OCI-LY1 (cell line): ENCODE measurements around the gene SERP2.

Source experiments
- H2AFZ ChIP-seq: fragments of 200-600 bp; sonication (generic), shearing (Covaris generic); 2 replicates; pipeline ENCODE4 v1.6.0; 2014; ENCODE audit warnings: antibody characterized with exemption, mild to moderate bottlenecking, low read length
- H3F3A ChIP-seq: fragments of 200-600 bp; sonication (generic), shearing (Covaris generic); 2 replicates; pipeline ENCODE4 v1.6.0; 2014; ENCODE audit warnings: mild to moderate bottlenecking, antibody characterized with exemption, low read length, moderate library complexity; ENCODE audit not compliant: insufficient read depth
- H3K27ac ChIP-seq: fragments of 200-600 bp; sonication (generic); 2 replicates; pipeline ENCODE4 v1.5.1; 2014; ENCODE audit warnings: low read length, mixed run types, mild to moderate bottlenecking, low read depth; ENCODE audit not compliant: poor library complexity, severe bottlenecking
- H3K27me3 ChIP-seq: fragments of 200-600 bp; sonication (generic); 2 replicates; pipeline ENCODE4 v1.6.0; 2014; ENCODE audit warnings: antibody characterized with exemption, mild to moderate bottlenecking, low read length, moderate library complexity; ENCODE audit not compliant: insufficient read depth
- H3K36me3 ChIP-seq: fragments of 200-600 bp; sonication (generic); 2 replicates; pipeline ENCODE4 v1.6.1; 2014; ENCODE audit warnings: mild to moderate bottlenecking, antibody characterized with exemption, low read length, moderate library complexity, mixed read lengths; ENCODE audit not compliant: insufficient read depth
- H3K4me1 ChIP-seq: fragments of 200-600 bp; sonication (generic); 2 replicates; pipeline ENCODE4 v1.5.1; 2014; ENCODE audit warnings: mild to moderate bottlenecking, low read length, moderate library complexity; ENCODE audit not compliant: insufficient read depth, severe bottlenecking
- H3K4me2 ChIP-seq: fragments of 200-600 bp; sonication (generic), shearing (Covaris generic); 2 replicates; pipeline ENCODE4 v1.6.1; 2014; ENCODE audit warnings: low read length
- H3K4me3 ChIP-seq: fragments of 200-600 bp; sonication (generic); 2 replicates; pipeline ENCODE4 v1.5.1; 2014; ENCODE audit warnings: low read length, low read depth, mild to moderate bottlenecking, mixed read lengths; ENCODE audit not compliant: poor library complexity, severe bottlenecking
- H3K79me2 ChIP-seq: fragments of 200-600 bp; shearing (Covaris generic); 2 replicates; pipeline ENCODE4 v1.6.1; 2016; ENCODE audit warnings: mixed run types, low read length, mixed read lengths; ENCODE audit not compliant: insufficient read depth
- H3K9ac ChIP-seq: fragments of 200-600 bp; sonication (generic), shearing (Covaris generic); 2 replicates; pipeline ENCODE4 v1.6.1; 2014; ENCODE audit warnings: mild to moderate bottlenecking, low read length, mixed read lengths
- H3K9me2 ChIP-seq: fragments of 200-600 bp; sonication (generic), shearing (Covaris generic); 2 replicates; pipeline ENCODE4 v1.6.1; 2014; ENCODE audit warnings: low read depth, mild to moderate bottlenecking, low read length, mixed read lengths
- H3K9me3 ChIP-seq: fragments of 200-600 bp; shearing (Covaris generic); 2 replicates; pipeline ENCODE4 v1.6.1; 2014; ENCODE audit warnings: low read length, mixed read lengths
- H4K20me1 ChIP-seq: fragments of 200-600 bp; sonication (generic), shearing (Covaris generic); 2 replicates; pipeline ENCODE4 v1.6.0; 2016; ENCODE audit warnings: mild to moderate bottlenecking, low read length; ENCODE audit not compliant: insufficient read depth
- EZH2 ChIP-seq: fragments of 200-600 bp; sonication (generic), shearing (Covaris generic); IDR thresholded peaks from 2 replicates; pipeline ENCODE4 v1.8.0; 2017; ENCODE audit warnings: borderline replicate concordance, mixed run types, mild to moderate bottlenecking, antibody characterized with exemption, low read length, moderate library complexity, mixed read lengths
- TF ChIP-seq, protein P1 (sequence below): fragments of 200-600 bp; sonication (generic), shearing (Covaris generic); IDR thresholded peaks from 2 replicates; pipeline ENCODE4 v1.5.1; 2017; ENCODE audit warnings: mild to moderate bottlenecking, antibody characterized with exemption, low read length, moderate library complexity, mixed read lengths

SERP2 gene

DNA sequence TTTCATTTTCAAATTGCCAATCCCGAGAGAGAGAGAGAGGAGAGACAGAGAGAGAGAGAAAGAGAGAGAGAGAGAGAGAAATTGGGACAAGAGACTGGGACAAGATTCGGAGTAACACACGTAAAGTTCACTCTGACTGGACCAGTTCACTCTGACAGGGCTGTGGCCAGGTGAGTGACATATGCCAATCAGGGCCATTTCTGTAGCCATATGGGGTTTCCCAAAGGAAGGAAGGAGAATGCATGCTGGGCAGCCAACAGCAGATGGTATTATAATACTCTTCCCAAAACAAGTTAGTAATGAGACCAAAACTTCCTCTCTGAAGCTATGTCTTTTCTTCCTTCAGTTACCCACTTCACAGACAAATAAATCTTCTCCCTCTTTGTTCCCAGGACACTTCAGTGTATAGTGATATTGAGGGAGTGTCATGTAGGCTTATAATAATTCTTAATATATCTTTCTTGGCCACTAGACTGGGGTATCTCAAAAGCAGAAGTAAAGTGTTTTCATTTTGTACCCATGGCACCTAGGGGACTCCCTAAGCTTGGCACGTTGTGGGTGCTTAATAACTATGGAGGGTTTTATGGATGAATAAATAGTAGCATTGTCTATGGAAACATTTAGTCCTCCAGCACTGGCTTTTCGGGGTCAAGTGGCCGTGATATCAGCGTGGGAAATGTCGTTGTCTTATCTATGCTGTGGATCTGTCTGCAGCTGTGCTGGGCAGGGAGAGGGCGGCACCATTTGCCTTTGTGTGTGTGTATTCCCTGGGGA, 51.6 kb downstream of the SERP2 start:
- no peak overlapping the region for H3K4me3 ChIP-seq
- H2AFZ ChIP-seq, result no peak overlapping the region
- TF ChIP-seq EZH2, result no peak
- TF ChIP-seq, protein P1, sequence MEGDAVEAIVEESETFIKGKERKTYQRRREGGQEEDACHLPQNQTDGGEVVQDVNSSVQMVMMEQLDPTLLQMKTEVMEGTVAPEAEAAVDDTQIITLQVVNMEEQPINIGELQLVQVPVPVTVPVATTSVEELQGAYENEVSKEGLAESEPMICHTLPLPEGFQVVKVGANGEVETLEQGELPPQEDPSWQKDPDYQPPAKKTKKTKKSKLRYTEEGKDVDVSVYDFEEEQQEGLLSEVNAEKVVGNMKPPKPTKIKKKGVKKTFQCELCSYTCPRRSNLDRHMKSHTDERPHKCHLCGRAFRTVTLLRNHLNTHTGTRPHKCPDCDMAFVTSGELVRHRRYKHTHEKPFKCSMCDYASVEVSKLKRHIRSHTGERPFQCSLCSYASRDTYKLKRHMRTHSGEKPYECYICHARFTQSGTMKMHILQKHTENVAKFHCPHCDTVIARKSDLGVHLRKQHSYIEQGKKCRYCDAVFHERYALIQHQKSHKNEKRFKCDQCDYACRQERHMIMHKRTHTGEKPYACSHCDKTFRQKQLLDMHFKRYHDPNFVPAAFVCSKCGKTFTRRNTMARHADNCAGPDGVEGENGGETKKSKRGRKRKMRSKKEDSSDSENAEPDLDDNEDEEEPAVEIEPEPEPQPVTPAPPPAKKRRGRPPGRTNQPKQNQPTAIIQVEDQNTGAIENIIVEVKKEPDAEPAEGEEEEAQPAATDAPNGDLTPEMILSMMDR, result no peak
- no peaks in the 10 kb centered on the region; the same call in 1 of the 2 replicates for H3K9me3 ChIP-seq
- H3K27ac ChIP-seq, result no peak overlapping the region
- H3K9me2 ChIP-seq, result no peaks in the 10 kb centered on the region
- peaks cover 4% of the 10 kb centered on the region; the same call in 1 of the 2 replicates for H3K36me3 ChIP-seq
- no peaks in the 10 kb centered on the region; the same call in 1 of the 2 replicates for H3K27me3 ChIP-seq
- no peaks in the 10 kb centered on the region for H3K79me2 ChIP-seq
- H3F3A ChIP-seq, result no peaks in the 10 kb centered on the region
- H3K4me2 ChIP-seq, result no peak overlapping the region; the same call in 1 of the 2 replicates
- H3K9ac ChIP-seq, result no peak overlapping the region
- no peaks in the 10 kb centered on the region for H4K20me1 ChIP-seq
- H3K4me1 ChIP-seq, result peaks cover 9% of the 10 kb centered on the region

DNA sequence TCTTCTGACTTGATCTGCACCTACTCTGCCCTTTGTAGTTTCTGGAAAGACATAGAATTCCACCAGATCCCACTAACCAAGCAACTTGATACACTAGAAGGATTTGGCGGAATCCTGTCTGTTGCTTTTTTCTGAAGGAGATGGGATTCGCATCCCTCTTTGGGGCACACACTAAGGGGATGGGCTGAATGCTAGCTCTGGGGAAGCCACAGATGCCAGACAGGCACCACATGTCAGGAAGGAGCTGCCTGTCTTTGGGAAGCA, 52.1 kb downstream of the SERP2 start:
- no peaks in the 10 kb centered on the region; the same call in 1 of the 2 replicates for H3K27me3 ChIP-seq
- H4K20me1 ChIP-seq, result no peaks in the 10 kb centered on the region
- no peak overlapping the region for H3K4me2 ChIP-seq
- H3K9me2 ChIP-seq, result no peaks in the 10 kb centered on the region
- H3K4me1 ChIP-seq, result peaks cover 9% of the 10 kb centered on the region
- H3K9me3 ChIP-seq, result no peaks in the 10 kb centered on the region; the same call in 1 of the 2 replicates
- H3K79me2 ChIP-seq, result no peaks in the 10 kb centered on the region
- H3F3A ChIP-seq, result no peaks in the 10 kb centered on the region
- H3K9ac ChIP-seq, result no peak overlapping the region
- no peak overlapping the region for H3K4me3 ChIP-seq
- no peak for TF ChIP-seq EZH2
- TF ChIP-seq, protein P1, result no peak
- H3K36me3 ChIP-seq, result peaks cover 4% of the 10 kb centered on the region; the same call in 1 of the 2 replicates
- no peak overlapping the region for H2AFZ ChIP-seq
- no peak overlapping the region for H3K27ac ChIP-seq

DNA sequence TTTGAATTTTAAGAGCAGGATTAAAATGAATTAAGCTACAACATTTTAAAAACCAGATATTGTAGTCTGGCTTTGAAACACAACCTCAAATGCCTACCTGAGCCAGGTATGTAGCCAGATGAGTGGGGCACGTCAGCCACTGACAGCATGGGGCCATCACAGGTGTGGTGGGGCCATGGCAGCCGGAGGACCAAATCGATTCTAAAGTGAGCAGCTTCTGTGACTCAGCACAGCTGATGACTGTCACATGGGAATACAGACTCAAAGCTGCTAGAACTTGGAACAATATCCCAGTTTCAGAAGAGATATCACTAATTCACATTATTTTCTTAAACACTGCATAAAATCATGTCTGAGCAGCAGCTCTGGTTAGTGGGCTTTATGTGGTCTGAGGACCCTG, 52.8 kb downstream of the SERP2 start:
- peaks cover 4% of the 10 kb centered on the region; the same call in 1 of the 2 replicates for H3K36me3 ChIP-seq
- no peaks in the 10 kb centered on the region for H4K20me1 ChIP-seq
- no peak overlapping the region for H3K4me3 ChIP-seq
- H2AFZ ChIP-seq, result no peak overlapping the region
- no peaks in the 10 kb centered on the region for H3K79me2 ChIP-seq
- no peak for TF ChIP-seq EZH2
- TF ChIP-seq, protein P1, result no peak
- H3K4me1 ChIP-seq, result peaks cover 9% of the 10 kb centered on the region
- H3K9me2 ChIP-seq, result no peaks in the 10 kb centered on the region
- no peaks in the 10 kb centered on the region for H3F3A ChIP-seq
- no peak overlapping the region for H3K27ac ChIP-seq
- no peak overlapping the region for H3K4me2 ChIP-seq
- H3K27me3 ChIP-seq, result no peaks in the 10 kb centered on the region; the same call in 1 of the 2 replicates
- H3K9me3 ChIP-seq, result no peaks in the 10 kb centered on the region; the same call in 1 of the 2 replicates
- H3K9ac ChIP-seq, result no peak overlapping the region
